ENCODE results near the gene CKMT1B. TPM values are rescaled to one million over a fixed set of nuclear protein-coding genes. Genes with fewer than 3 reads are reported as not detected.
"Not testable (repeated sequence)": the region's sequence is repeated elsewhere in the genome, so short reads cannot be mapped to it uniquely, and the experiment has no call there.

The CKMT1B gene
- total RNA-seq: under 1 TPM; 0.29 to 0.92 TPM

DNA sequence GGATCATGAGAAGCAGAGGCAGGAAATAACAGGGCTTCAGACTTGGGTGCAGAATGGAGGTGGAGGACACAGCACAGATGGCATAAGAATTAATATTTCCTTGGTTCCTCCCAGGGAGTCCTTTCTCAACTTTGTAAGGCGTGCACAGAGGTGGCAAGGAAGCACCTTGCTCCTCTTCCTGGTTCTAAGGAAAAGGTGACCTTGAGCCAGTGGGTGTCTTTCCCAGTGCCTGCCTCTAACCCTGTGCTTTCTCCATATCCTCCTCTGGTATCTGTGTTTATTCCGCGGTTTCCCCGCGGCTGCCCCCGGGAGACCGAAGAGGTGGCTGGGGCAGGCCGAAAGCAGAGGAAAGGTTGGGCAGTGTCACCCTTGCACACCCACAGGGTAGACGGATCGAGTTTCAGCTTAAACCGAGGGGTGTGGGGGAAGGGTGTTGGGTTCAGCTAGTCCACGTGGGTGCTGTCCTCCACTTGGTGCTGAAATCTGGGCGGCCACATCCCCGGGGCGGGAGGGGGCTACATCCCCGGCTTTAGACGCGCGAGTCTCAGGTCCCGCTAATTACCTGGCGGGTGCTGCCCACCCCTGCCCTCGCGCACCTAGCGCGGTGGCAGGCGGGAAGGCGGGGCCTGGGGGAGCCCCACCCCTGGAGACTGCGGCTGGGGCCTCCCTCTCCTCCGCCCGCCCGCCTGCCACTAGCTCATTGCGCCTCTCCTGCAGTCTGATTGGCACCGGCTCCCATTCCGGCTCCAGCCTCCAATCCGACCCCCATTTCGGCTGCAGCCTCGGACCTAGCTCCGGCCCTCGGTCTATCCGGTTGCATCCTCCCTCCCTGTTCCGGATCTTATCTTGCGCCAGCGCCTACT lies at the start of gene CKMT1B:
Gene CKMT1B (plus strand): TSS at position 700 of the 863 bp plus-strand sequence. CDS start 192 bp downstream, outside the sequence.
- H3K4me3 Mint-ChIP-seq, H3K4me1 Mint-ChIP-seq, H3K27ac Mint-ChIP-seq, H3K9me3 Mint-ChIP-seq, H3K36me3 Mint-ChIP-seq, DNase-seq: not testable (repeated sequence)
- peaks cover 12% of the 10 kb centered on the region for H3K27me3 Mint-ChIP-seq

DNA sequence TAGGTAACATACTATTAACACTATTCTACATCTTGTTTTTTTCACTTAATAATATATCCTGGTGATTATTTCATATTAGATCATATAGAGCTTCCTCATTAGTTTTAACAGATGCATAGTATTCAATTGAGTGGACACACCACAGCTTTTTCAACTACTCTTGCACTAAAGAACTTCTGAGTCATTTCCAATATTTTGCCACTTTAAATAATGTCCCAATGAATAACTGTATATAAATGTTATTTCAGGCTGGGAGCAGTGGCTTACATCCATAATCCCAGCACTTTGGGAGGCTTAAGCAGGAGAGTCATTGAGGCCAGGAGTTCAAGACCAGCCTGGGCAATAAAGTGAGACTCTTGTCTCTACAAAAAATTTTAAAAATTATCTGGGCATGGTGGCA lies 49.6 kb upstream of the CKMT1B start:
- no peaks in the 10 kb centered on the region for H3K9me3 Mint-ChIP-seq
- no peak for DNase-seq
- no peak overlapping the region for H3K27ac Mint-ChIP-seq
- H3K4me1 Mint-ChIP-seq: peaks cover 4% of the 10 kb centered on the region
- peaks cover 8% of the 10 kb centered on the region for H3K36me3 Mint-ChIP-seq
- no peak overlapping the region for H3K4me3 Mint-ChIP-seq
- H3K27me3 Mint-ChIP-seq: no peaks in the 10 kb centered on the region

DNA sequence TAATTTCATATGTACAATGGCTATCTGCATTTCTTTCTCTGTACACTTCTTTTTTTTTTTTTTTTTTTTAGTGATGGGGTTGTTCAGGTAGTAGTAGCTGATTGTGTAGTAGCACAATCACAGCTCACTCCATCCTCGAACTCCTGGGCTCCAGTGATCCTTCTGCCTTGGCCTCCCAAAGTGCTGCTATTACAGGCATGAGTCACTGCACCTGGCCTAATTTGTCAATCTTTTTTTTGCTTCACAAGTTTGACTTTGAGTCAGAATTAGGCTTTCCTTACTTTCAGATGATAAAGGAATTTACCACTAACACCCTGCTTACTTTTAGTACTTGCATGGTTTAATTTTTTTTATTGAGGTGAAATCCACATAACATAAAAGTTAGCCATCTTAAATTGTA lies 48.4 kb upstream of the CKMT1B start:
- Mint-ChIP-seq H3K36me3 (peaks cover 10% of the 10 kb centered on the region), H3K9me3 (no peaks in the 10 kb centered on the region), H3K27ac (no peak overlapping the region), H3K27me3 (no peaks in the 10 kb centered on the region), H3K4me1 (peaks cover 4% of the 10 kb centered on the region), H3K4me3 (no peak overlapping the region)
- DNase-seq: no peak

DNA sequence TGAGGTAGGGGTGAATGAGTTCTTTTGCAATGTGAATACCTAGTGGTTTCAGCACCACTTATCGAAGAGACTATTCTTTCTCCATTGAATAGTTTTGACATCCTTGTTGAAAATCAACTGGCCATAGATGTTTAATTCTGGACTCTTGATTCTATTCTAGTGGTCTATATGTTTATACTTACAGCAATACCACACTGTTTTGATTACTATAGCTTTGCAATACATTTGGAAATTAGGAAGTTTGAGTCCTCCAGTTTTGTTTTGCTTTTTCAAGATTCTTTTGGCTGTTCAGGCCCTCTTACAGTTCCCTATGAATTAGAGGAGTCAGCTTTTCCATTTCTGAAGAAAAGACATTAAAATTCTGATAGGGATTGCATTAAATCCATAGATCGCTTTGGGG lies 46.3 kb upstream of the CKMT1B start:
- H3K4me1 Mint-ChIP-seq: no peaks in the 10 kb centered on the region
- H3K4me3 Mint-ChIP-seq: no peak overlapping the region
- no peaks in the 10 kb centered on the region for H3K9me3 Mint-ChIP-seq
- DNase-seq: no peak
- peaks cover 14% of the 10 kb centered on the region for H3K36me3 Mint-ChIP-seq
- H3K27ac Mint-ChIP-seq: no peak overlapping the region
- no peaks in the 10 kb centered on the region for H3K27me3 Mint-ChIP-seq

DNA sequence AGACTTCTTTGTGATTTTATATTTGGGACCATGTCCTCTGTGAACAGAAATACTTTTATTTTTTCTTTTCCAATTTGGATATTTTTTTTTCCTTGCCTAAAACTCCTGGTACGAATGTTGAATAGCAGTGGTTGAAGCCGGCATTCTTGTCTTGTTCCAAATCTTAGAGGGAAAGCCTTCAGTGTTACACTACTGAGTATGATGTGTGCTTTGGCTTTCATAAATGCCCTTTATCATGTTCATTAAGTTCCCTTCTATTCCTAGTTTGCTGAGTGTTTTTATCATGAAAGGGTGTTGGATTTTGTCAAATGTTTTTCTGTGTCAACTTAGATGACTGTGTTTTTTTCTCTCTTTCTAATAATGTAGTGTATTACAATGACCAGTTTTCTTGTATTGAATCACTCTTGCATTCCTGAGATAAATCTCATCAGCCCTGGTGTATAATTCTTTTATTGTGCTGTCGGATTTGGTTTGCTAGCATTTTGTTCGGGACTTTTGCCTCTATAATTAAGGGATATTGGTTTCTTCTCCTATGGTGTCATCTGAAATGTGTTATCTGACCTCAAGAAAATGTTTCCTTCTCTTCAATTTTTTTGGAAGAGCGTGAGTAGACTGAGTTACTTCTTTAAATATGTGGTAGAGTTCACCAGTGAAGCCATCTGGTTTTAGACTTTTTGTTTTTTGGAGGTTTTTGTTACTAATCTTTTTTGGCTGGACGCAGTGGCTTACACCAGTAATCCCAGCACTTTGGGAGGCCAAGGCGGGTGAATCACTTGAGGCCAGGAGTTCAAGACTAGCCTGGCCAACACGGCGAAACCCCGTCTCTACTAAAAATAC lies 43.1 kb upstream of the CKMT1B start:
- no peak overlapping the region for H3K4me3 Mint-ChIP-seq
- no peak for DNase-seq
- H3K9me3 Mint-ChIP-seq: no peaks in the 10 kb centered on the region
- no peaks in the 10 kb centered on the region for H3K4me1 Mint-ChIP-seq
- H3K27me3 Mint-ChIP-seq: no peaks in the 10 kb centered on the region
- H3K36me3 Mint-ChIP-seq: peaks cover 14% of the 10 kb centered on the region
- no peak overlapping the region for H3K27ac Mint-ChIP-seq

DNA sequence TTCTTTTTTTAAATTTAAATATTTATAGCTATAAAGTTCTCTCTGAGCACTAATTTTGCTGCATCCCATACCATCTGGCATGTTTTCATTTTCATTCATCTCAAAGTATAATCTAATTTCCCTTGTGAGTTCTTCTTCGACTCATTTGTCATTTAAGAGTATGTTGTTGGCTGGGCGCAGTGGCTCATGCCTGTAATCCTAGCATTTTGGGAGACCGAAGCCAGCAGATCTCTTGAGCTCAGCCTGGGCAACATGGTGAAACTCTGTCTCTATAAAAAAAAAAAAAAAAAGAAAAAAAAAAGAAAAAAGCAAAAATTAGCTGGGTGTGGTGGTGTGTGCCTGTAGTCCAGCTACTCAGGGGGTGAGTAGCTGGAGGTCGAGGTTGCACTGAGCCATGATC lies 41.6 kb upstream of the CKMT1B start:
- peaks cover 16% of the 10 kb centered on the region for H3K36me3 Mint-ChIP-seq
- no peaks in the 10 kb centered on the region for H3K27me3 Mint-ChIP-seq
- no peak overlapping the region for H3K4me3 Mint-ChIP-seq
- DNase-seq: no peak
- no peaks in the 10 kb centered on the region for H3K4me1 Mint-ChIP-seq
- H3K27ac Mint-ChIP-seq: no peak overlapping the region
- no peaks in the 10 kb centered on the region for H3K9me3 Mint-ChIP-seq

DNA sequence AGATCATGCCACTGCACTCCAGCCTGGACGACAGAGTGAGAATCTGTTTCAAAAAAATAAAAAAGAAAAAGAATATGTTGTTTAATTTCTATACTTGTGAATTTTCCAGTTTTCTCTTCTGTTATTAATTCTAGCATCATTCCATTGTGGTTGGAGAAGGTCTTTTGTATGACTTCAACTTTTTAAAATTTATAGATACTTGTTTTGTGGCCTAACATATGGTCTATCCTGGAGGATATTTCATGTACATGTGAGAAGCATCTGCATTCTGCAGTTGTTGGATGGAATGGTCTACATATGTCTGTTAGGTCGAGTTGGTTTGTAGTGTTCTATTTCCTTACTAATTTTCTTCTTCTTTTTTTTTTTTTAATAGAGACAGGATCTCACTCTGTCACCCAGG lies 40.8 kb upstream of the CKMT1B start:
- Mint-ChIP-seq H3K4me3 (no peak overlapping the region), H3K27me3 (no peaks in the 10 kb centered on the region), H3K27ac (no peak overlapping the region), H3K9me3 (no peaks in the 10 kb centered on the region), H3K36me3 (peaks cover 12% of the 10 kb centered on the region), H3K4me1 (no peaks in the 10 kb centered on the region)
- no peak for DNase-seq

DNA sequence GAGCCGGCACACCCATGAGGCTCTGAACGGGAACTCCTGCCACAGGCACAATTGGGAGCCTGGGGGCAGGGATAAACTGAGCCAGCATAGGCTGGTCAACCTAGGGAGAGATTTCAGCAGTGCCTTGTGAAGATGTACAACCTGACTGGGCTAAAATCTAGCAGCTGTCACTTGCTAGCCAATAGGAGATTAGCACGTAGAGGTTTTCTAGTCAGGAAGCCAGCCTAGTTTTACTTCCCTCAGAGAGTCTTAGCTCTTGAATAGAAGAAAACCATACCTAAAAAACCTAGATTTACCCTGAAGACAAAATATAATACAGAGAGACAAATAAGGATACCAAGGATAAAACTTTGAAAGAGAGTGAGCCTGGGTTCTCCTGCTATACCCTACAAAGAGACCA lies 31.1 kb upstream of the CKMT1B start:
- not testable (repeated sequence) for H3K9me3 Mint-ChIP-seq, H3K4me1 Mint-ChIP-seq, H3K27ac Mint-ChIP-seq, DNase-seq, H3K27me3 Mint-ChIP-seq, H3K36me3 Mint-ChIP-seq, H3K4me3 Mint-ChIP-seq

DNA sequence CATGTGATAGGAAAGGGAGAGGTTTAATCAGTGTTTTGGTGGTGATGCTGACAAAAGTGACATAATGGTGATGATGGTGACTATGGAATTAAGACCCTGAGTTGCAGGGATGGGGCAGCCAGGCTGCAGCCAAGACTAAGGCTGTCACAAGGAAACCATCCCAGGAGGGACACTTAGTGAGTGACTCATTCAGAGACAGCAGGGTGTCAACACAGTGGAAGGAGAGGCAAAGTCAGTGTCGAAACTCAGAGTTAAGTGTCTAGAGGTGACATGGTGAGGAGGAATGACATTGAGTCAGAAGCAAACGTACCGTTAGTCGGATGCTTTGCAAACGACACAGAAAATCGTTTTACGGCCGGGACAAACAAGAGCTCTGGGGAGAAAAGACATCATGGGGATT lies 30.0 kb upstream of the CKMT1B start:
- H3K4me1 Mint-ChIP-seq, H3K4me3 Mint-ChIP-seq, H3K27ac Mint-ChIP-seq, DNase-seq, H3K27me3 Mint-ChIP-seq, H3K36me3 Mint-ChIP-seq, H3K9me3 Mint-ChIP-seq: not testable (repeated sequence)

DNA sequence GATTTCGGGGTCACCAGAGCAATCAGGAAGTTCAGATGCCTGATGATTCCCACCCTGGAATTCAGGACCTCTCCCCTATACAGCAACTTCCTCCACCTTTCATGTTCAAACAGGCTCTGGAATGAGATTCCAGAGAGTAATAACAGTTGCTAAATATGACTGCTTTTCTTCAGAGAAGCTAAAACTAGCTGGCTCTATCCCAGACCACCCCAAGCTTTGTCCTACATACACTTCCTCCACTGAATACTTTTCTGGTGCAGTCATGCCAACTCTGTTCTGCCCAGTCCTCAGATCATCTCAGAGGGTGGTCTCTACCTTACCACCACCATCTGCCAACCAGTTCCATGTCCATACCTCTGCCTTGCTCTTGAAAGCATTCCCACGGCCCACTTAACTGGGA lies 27.2 kb upstream of the CKMT1B start:
- H3K36me3 Mint-ChIP-seq, DNase-seq, H3K27me3 Mint-ChIP-seq, H3K27ac Mint-ChIP-seq, H3K9me3 Mint-ChIP-seq, H3K4me1 Mint-ChIP-seq, H3K4me3 Mint-ChIP-seq: not testable (repeated sequence)

DNA sequence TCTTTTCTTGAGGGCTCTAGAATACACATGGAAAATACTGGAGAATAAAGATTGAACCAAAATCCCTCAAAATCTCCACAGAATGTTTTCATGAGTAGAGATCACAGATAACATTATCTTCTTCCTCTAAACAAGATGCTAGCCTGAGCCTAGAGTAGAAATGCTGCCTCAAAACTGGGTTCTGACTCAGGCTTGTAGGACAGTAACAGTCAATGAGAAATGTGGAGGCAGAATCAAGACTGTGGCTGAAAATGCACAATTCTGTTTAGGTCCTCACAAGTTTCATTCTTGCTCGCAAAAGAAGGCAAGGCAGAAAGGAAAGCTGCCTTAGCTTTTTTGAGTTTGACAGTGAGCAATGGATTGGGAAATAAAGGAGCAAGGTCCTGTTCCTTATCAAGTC lies 19.2 kb upstream of the CKMT1B start:
- not testable (repeated sequence) for H3K36me3 Mint-ChIP-seq, H3K27me3 Mint-ChIP-seq, H3K4me3 Mint-ChIP-seq, H3K4me1 Mint-ChIP-seq, H3K9me3 Mint-ChIP-seq, H3K27ac Mint-ChIP-seq, DNase-seq

DNA sequence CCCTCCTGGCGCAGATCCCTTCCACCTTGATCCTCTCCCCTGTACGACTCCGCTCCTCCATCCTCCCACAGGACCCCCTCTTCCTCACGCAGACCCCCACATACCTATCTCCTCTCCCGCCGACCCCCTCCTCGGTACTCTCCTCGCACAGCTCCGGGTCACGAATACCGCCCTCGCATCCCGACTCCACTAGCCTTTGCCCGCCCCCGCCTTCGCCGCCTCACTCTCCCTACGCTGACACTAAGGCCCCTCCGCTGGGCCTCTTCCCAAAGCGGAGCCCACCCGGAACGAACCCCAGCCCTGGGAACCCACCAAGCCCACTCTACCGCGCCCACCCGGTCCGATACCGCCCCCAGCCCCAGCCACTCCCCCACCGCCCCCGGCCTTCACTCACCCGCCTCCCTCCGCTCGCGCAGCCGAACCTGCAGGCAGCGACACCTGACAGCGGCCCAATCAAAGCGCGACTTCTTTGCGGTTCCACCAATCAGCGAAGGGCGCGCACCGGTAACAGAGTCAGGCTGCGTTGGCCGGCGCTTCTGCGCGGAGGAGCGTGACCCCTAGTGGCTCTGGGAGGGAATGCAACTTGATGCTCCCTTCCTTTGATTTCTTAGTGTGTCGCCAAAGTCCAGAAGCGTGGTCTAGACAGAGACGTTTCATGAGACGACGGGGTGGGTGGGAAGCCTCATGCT lies 3.9 kb upstream of the CKMT1B start, which contains the start of gene PPIP5K1:
Gene PPIP5K1 (minus strand): TSS at position 431 of the 689 bp plus-strand sequence. CDS start 5,704 bp downstream, outside the sequence.
- not testable (repeated sequence) for H3K9me3 Mint-ChIP-seq, DNase-seq, H3K27ac Mint-ChIP-seq, H3K36me3 Mint-ChIP-seq, H3K27me3 Mint-ChIP-seq, H3K4me1 Mint-ChIP-seq, H3K4me3 Mint-ChIP-seq

DNA sequence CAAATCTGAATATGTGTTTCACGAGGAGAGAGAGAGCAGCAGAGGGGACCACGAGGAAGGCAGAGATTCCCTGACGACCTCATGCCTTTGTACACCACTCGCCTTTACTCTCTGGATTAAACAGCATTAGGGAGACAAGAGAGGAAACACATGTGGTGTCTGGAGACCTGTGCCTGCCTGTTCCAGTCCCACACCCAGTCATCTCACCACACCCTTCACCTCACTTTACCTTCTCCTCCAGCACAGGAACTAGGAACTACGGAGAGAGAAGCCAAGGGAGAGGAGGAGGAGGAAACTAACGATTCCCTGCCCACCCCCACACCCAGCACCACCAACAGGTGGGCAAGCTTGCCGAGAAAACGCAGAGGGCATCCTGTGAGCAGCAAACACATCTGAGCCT lies 986 bp upstream of the CKMT1B start:
- H3K4me3 Mint-ChIP-seq, H3K27ac Mint-ChIP-seq, H3K36me3 Mint-ChIP-seq, H3K9me3 Mint-ChIP-seq, H3K4me1 Mint-ChIP-seq, DNase-seq: not testable (repeated sequence)
- peaks cover 11% of the 10 kb centered on the region for H3K27me3 Mint-ChIP-seq

DNA sequence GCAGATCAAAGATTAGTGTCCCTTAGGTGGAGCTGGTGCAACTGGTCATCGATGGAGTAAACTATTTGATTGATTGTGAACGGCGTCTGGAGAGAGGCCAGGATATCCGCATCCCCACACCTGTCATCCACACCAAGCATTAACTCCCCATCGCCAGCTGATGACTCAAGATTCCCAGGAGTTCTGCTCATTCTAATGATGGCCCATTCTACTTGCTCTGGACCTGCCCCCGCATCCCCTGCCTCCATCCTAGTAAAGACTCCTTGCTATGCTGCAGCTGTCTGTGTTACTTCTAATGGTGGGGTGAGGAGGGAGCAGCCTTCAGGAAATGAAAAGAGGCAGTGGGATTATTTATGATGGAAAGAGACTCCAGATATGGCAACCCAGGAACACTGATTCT lies 5.3 kb downstream of the CKMT1B start:
- DNase-seq, H3K4me3 Mint-ChIP-seq, H3K36me3 Mint-ChIP-seq, H3K4me1 Mint-ChIP-seq, H3K9me3 Mint-ChIP-seq, H3K27ac Mint-ChIP-seq: not testable (repeated sequence)
- peaks cover 12% of the 10 kb centered on the region for H3K27me3 Mint-ChIP-seq

DNA sequence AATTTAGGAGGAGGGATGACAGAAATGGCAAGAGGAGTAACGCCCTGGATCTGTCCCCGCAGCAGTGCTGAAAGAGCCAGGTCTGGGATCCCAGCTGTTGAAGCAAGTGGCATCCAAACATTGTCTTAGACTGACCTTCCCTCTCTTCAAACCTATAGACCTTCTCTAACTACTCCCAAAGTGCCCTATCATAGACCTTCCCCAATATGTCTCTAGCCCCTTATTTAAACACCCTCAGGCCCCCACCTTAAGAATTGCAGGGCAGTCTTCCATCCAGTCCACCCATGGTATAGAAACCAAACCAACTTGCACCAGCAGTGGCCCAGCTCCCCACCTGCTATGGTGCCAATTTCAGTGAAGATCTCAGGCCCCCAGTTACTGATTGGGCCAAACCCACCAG lies 6.4 kb downstream of the CKMT1B start:
- H3K4me1 Mint-ChIP-seq, H3K9me3 Mint-ChIP-seq, H3K36me3 Mint-ChIP-seq, H3K27ac Mint-ChIP-seq, DNase-seq, H3K4me3 Mint-ChIP-seq: not testable (repeated sequence)
- peaks cover 16% of the 10 kb centered on the region for H3K27me3 Mint-ChIP-seq

Measured in activated naive CD8-positive, alpha-beta T cell treated with anti-CD3 and anti-CD28 coated beads for 36 hours (primary cell).